Measurements from ENCODE around the gene DRD2.

The DRD2 gene

GRCh38 chr11:113472471-113472870, 2.7 kb downstream of the DRD2 start:
- Mint-ChIP-seq H3K27ac (no peak overlapping the region), H3K27me3 (peaks cover 47% of the 10 kb centered on the region)

GRCh38 chr11:113470233-113470632, 5.0 kb downstream of the DRD2 start:
- intact Hi-C loops (cut with micrococcal nuclease): no loop called here
- Mint-ChIP-seq H3K9me3 (no peaks in the 10 kb centered on the region), H3K27me3 (peaks cover 28% of the 10 kb centered on the region), H3K27ac (no peak overlapping the region), H3K4me3 (no peak overlapping the region), H3K4me1 (ENCODE audit: low read depth) (no peaks in the 10 kb centered on the region), H3K36me3 (ENCODE audit: low read depth) (no peaks in the 10 kb centered on the region)

More at GRCh38 chr11:113472471-113472870, 2.7 kb downstream of the DRD2 start:
- H3K9me3 Mint-ChIP-seq: no peaks in the 10 kb centered on the region
- H3K4me3 Mint-ChIP-seq: no peak overlapping the region
- no peaks in the 10 kb centered on the region for H3K4me1 Mint-ChIP-seq (ENCODE audit: low read depth)
- intact Hi-C loops (cut with micrococcal nuclease): no loop called here
- H3K36me3 Mint-ChIP-seq (ENCODE audit: low read depth): no peaks in the 10 kb centered on the region

GRCh38 chr11:113468726-113469345, 6.4 kb downstream of the DRD2 start:
- Mint-ChIP-seq H3K4me1 (ENCODE audit: low read depth) (no peaks in the 10 kb centered on the region), H3K36me3 (ENCODE audit: low read depth) (no peaks in the 10 kb centered on the region), H3K4me3 (no peak overlapping the region), H3K9me3 (no peaks in the 10 kb centered on the region), H3K27me3 (peaks cover 19% of the 10 kb centered on the region), H3K27ac (no peak overlapping the region)
- intact Hi-C loops (cut with micrococcal nuclease): no loop called here

GRCh38 chr11:113467545-113467944, 7.7 kb downstream of the DRD2 start:
- Mint-ChIP-seq H3K4me3 (no peak overlapping the region), H3K4me1 (ENCODE audit: low read depth) (no peaks in the 10 kb centered on the region), H3K27ac (no peak overlapping the region), H3K36me3 (ENCODE audit: low read depth) (no peaks in the 10 kb centered on the region), H3K9me3 (no peaks in the 10 kb centered on the region), H3K27me3 (peaks cover 8% of the 10 kb centered on the region)
- intact Hi-C loops (cut with micrococcal nuclease): no loop called here

GRCh38 chr11:113465786-113466185, 9.4 kb downstream of the DRD2 start:
- Mint-ChIP-seq H3K4me3 (no peak overlapping the region), H3K27ac (no peak overlapping the region), H3K27me3 (no peaks in the 10 kb centered on the region), H3K4me1 (ENCODE audit: low read depth) (no peaks in the 10 kb centered on the region), H3K9me3 (no peaks in the 10 kb centered on the region), H3K36me3 (ENCODE audit: low read depth) (no peaks in the 10 kb centered on the region)
- intact Hi-C loops (cut with micrococcal nuclease): no loop called here

GRCh38 chr11:113464416-113464815, 10.8 kb downstream of the DRD2 start:
- H3K4me1 Mint-ChIP-seq (ENCODE audit: low read depth): no peaks in the 10 kb centered on the region
- intact Hi-C loops (cut with micrococcal nuclease): no loop called here
- no peaks in the 10 kb centered on the region for H3K27me3 Mint-ChIP-seq
- no peak overlapping the region for H3K4me3 Mint-ChIP-seq
- no peak overlapping the region for H3K27ac Mint-ChIP-seq
- H3K9me3 Mint-ChIP-seq: no peaks in the 10 kb centered on the region
- H3K36me3 Mint-ChIP-seq (ENCODE audit: low read depth): no peaks in the 10 kb centered on the region

GRCh38 chr11:113462830-113463229, 12.4 kb downstream of the DRD2 start:
- intact Hi-C loops (cut with micrococcal nuclease): no loop called here
- Mint-ChIP-seq H3K4me1 (ENCODE audit: low read depth) (no peaks in the 10 kb centered on the region), H3K4me3 (no peak overlapping the region), H3K36me3 (ENCODE audit: low read depth) (no peaks in the 10 kb centered on the region), H3K27me3 (no peaks in the 10 kb centered on the region), H3K27ac (no peak overlapping the region), H3K9me3 (no peaks in the 10 kb centered on the region)

GRCh38 chr11:113461639-113462038, 13.6 kb downstream of the DRD2 start:
- Mint-ChIP-seq H3K36me3 (ENCODE audit: low read depth) (no peaks in the 10 kb centered on the region), H3K4me1 (ENCODE audit: low read depth) (no peaks in the 10 kb centered on the region), H3K27ac (no peak overlapping the region), H3K9me3 (no peaks in the 10 kb centered on the region), H3K27me3 (no peaks in the 10 kb centered on the region), H3K4me3 (no peak overlapping the region)
- intact Hi-C loops (cut with micrococcal nuclease): no loop called here

GRCh38 chr11:113460469-113460868, 14.7 kb downstream of the DRD2 start:
- Mint-ChIP-seq H3K27me3 (no peaks in the 10 kb centered on the region), H3K4me1 (ENCODE audit: low read depth) (no peaks in the 10 kb centered on the region), H3K4me3 (no peak overlapping the region), H3K27ac (no peak overlapping the region), H3K9me3 (no peaks in the 10 kb centered on the region), H3K36me3 (ENCODE audit: low read depth) (no peaks in the 10 kb centered on the region)
- intact Hi-C loops (cut with micrococcal nuclease): no loop called here

GRCh38 chr11:113458189-113458588, 17.0 kb downstream of the DRD2 start:
- intact Hi-C loops (cut with micrococcal nuclease): no loop called here
- Mint-ChIP-seq H3K9me3 (no peaks in the 10 kb centered on the region), H3K36me3 (ENCODE audit: low read depth) (no peaks in the 10 kb centered on the region), H3K27ac (no peak overlapping the region), H3K4me3 (no peak overlapping the region), H3K27me3 (no peaks in the 10 kb centered on the region), H3K4me1 (ENCODE audit: low read depth) (no peaks in the 10 kb centered on the region)

GRCh38 chr11:113457784-113458183, 17.4 kb downstream of the DRD2 start:
- H3K4me1 Mint-ChIP-seq (ENCODE audit: low read depth): no peaks in the 10 kb centered on the region
- H3K36me3 Mint-ChIP-seq (ENCODE audit: low read depth): no peaks in the 10 kb centered on the region
- H3K9me3 Mint-ChIP-seq: no peaks in the 10 kb centered on the region
- no peak overlapping the region for H3K27ac Mint-ChIP-seq
- no peak overlapping the region for H3K4me3 Mint-ChIP-seq
- no peaks in the 10 kb centered on the region for H3K27me3 Mint-ChIP-seq
- intact Hi-C loops (cut with micrococcal nuclease): no loop called here

GRCh38 chr11:113454455-113454854, 20.7 kb downstream of the DRD2 start:
- H3K36me3 Mint-ChIP-seq (ENCODE audit: low read depth): no peaks in the 10 kb centered on the region
- intact Hi-C loops (cut with micrococcal nuclease): no loop called here
- no peaks in the 10 kb centered on the region for H3K9me3 Mint-ChIP-seq
- H3K4me3 Mint-ChIP-seq: no peak overlapping the region
- H3K4me1 Mint-ChIP-seq (ENCODE audit: low read depth): no peaks in the 10 kb centered on the region
- H3K27me3 Mint-ChIP-seq: no peaks in the 10 kb centered on the region
- no peak overlapping the region for H3K27ac Mint-ChIP-seq

- no peak overlapping the region for H3K27ac Mint-ChIP-seq
- no peaks in the 10 kb centered on the region for H3K36me3 Mint-ChIP-seq (ENCODE audit: low read depth)
- H3K9me3 Mint-ChIP-seq: no peaks in the 10 kb centered on the region
- no peak overlapping the region for H3K4me3 Mint-ChIP-seq
- H3K27me3 Mint-ChIP-seq: no peaks in the 10 kb centered on the region
- intact Hi-C loops (cut with micrococcal nuclease): no loop called here
- H3K4me1 Mint-ChIP-seq (ENCODE audit: low read depth): no peaks in the 10 kb centered on the region
These were observed 25.5 kb downstream of the DRD2 start for GRCh38 chr11:113449743-113450142.

GRCh38 chr11:113448316-113448677, 26.9 kb downstream of the DRD2 start:
- Mint-ChIP-seq H3K9me3 (no peaks in the 10 kb centered on the region), H3K4me3 (no peak overlapping the region)
- intact Hi-C loops (cut with micrococcal nuclease): no loop called here

GRCh38 chr11:113447621-113448315, 27.4 kb downstream of the DRD2 start:
- intact Hi-C loops (cut with micrococcal nuclease): no loop called here
- H3K27me3 Mint-ChIP-seq: no peaks in the 10 kb centered on the region
- H3K27ac Mint-ChIP-seq: no peak overlapping the region
- no peaks in the 10 kb centered on the region for H3K4me1 Mint-ChIP-seq (ENCODE audit: low read depth)
- H3K9me3 Mint-ChIP-seq: no peaks in the 10 kb centered on the region
- no peaks in the 10 kb centered on the region for H3K36me3 Mint-ChIP-seq (ENCODE audit: low read depth)
- H3K4me3 Mint-ChIP-seq: no peak overlapping the region

More at GRCh38 chr11:113448316-113448677, 26.9 kb downstream of the DRD2 start:
- no peaks in the 10 kb centered on the region for H3K36me3 Mint-ChIP-seq (ENCODE audit: low read depth)
- no peaks in the 10 kb centered on the region for H3K27me3 Mint-ChIP-seq
- no peak overlapping the region for H3K27ac Mint-ChIP-seq
- no peaks in the 10 kb centered on the region for H3K4me1 Mint-ChIP-seq (ENCODE audit: low read depth)

Data from dendritic cell treated with granulocyte-macrophage colony-stimulating factor and Interleukin-4, amounts not matched to agents 40 ng/mL and 50 ng/mL, for 4 days (primary cell).